GM12891 (cell line): ENCODE results near the gene FBXW9.

Source experiments
- PAX5 ChIP-seq: IDR thresholded peaks from 2 replicates; pipeline ENCODE4 v1.6.1; 2011; ENCODE audit warnings: low read length, moderate library complexity, mild to moderate bottlenecking; ENCODE audit not compliant: insufficient read depth, severe bottlenecking
- POLR2A ChIP-seq: IDR thresholded peaks from 2 replicates; pipeline ENCODE4 v1.6.1; 2011; ENCODE audit warnings: low read depth, low read length, control low read depth
- POLR2AphosphoS5 ChIP-seq: IDR thresholded peaks from 2 replicates; pipeline ENCODE4 v1.6.1; 2011; ENCODE audit warnings: low read depth, low read length, control low read depth
- TAF1 ChIP-seq: IDR thresholded peaks from 2 replicates; pipeline ENCODE4 v1.6.1; 2011; ENCODE audit warnings: low read depth, low read length, control low read depth

DNA sequence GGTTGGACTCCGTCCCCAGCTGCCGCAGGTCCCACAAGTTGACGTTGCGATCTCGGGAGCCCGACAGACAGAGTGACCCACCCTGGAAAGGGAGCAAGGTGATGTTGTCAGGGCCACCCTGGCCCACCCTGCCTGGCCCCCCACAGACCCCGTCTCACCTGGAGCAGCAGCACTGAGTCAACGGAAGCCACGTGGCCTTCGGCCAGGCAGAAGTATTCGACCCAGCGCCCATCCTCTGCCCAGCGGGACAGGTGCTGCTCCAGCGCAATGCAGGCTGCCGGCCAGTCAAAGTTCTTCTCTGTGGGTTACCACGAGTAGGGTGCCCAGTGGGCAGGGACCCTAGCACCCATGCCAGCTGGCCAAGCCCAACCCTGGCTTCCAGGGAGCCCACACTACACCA, 1.8 kb downstream of the FBXW9 start:
- TF ChIP-seq POLR2A, result no peak
- no peak for TF ChIP-seq POLR2AphosphoS5
- no peak for TF ChIP-seq TAF1
- no peak for TF ChIP-seq PAX5
